Coronary artery (tissue), 2 donors: ENCODE measurements around the gene CD93.

Experiments used
- DNase-seq: peaks from one replicate; pipeline ENCODE4 v3.0.0-alpha.2; 2017; ENCODE audit warnings: low spot score
- H3K27ac ChIP-seq, 2 donors: fragments of 200-600 bp; sonication (generic); one replicate each; pipeline ENCODE4 v1.5.1; 2016 to 2019
- H3K4me3 ChIP-seq: fragments of 200-600 bp; sonication (generic); 2 replicates; pipeline ENCODE4 v1.5.1; 2016; ENCODE audit warnings: mild to moderate bottlenecking, moderate library complexity
- CTCF ChIP-seq: fragments of 200-600 bp; sonication (generic); IDR thresholded peaks from one replicate; pipeline ENCODE4 v1.5.1; 2019; ENCODE audit warnings: antibody characterized with exemption

The CD93 gene

DNA sequence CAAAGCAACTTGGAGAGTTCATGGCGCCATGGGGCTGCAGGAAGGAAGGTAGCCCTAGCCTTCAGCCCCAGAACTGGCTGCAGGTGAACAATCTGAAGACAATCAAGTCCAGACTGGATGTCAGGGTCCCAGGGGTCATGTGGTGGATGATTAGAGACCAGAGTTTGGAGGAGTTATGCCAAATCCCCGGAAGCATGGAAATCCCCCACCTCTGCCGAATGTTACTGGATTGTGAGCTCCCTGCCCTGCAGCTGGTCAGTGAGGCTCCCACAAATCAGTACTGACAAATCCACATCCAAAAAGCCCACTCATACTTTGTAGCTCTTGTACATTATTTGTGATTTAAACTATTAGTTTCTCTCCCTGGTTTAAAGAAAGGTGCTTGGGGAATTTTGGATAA, 21.3 kb upstream of the CD93 start:
- Histone ChIP-seq H3K4me3 (no peak overlapping the region), H3K27ac (peak overlapping the region in 1 of 2 donors; percentile 59)
- DNase-seq: no peak
- TF ChIP-seq CTCF: no peak

DNA sequence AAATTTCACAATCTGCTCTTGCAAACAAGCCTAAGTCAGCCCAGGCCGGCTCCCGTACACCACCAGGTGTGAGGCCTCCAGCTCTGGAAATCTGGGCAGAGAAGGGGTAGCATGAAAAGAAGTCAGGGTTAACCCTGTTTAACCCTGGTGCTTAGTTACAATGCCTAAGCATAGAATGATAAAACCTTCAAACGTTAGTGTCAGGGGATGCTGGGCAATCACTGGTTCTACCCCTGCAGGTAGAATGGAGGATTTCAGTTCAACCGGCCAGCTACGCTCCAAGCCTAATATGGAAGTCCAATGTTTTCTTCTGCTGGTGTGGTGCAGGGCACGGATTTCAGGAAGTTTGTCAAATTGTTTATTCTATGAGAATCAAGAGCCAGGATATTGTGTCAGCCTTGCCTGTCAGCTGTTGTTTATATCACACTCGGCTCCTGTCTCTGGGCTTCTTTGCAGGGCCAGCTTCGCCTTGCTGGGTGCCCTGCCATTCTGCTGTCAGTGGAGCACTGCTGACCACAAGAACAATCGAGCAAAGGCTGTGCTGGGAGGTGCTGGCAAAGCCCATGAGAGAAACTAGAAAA, 20.2 kb upstream of the CD93 start:
- DNase-seq: no peak
- Histone ChIP-seq H3K4me3 (no peak overlapping the region), H3K27ac (peak overlapping the region; percentile 45 to 59)
- no peak for TF ChIP-seq CTCF

DNA sequence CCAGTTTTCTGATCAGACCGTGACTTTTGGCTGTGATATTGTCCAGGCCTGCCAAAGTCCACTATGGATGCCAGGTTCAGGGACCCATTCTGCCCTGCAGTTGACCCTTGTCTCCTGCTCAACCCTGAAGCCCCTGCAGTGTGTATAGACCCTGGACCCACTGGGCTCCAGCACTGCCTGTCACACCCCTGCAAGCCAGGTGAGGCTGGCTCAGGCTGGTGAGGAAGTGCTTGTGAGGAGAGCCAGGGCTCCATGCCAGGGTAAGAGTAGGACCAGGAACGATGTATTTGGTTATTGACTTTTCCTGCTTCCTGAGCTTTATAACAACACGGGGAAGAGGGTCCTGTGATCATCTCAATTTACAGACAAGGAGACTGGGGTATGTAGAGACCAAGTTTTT, 19.1 kb upstream of the CD93 start:
- peak overlapping the region in 1 of 2 donors; percentile 20 for H3K27ac ChIP-seq
- no peak overlapping the region for H3K4me3 ChIP-seq
- DNase-seq: no peak
- no peak for TF ChIP-seq CTCF

DNA sequence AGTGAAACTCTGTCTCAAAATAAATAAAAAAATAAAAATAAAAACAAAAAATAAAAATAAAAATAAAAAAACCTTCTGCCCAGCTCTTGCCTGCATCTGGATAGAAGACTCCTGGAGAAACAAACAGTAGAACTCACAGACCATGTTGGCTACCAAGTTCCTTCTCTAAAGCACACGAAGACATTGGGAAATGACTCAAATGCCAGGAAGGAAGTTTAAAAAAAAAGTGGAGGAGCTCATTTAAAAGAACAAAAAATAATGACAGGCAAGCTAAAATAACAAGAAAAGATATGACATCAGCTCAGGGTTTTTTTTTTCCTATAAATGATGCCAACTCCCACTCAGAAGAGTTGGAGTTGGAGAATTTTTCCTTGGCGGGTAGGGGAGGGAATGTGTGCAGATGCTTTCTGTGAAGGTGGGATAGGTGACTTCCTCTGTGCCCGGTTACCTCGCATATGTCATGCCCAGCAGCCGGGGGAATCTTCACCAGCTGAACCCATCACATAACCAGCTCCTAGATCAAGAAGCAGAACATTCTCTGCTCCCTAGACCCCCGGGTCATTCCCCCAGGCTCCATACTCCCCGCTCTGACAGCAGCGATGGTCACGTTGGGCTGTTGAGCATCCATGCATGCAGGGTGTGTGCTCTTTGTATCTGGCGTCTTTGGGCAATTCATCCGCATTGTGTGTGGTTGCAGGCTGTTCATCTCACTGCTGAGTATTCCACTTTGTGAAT, 17.3 kb upstream of the CD93 start:
- DNase-seq: no peak
- H3K27ac ChIP-seq: peak overlapping the region; percentile 43 to 75
- no peak overlapping the region for H3K4me3 ChIP-seq
- TF ChIP-seq CTCF: no peak

DNA sequence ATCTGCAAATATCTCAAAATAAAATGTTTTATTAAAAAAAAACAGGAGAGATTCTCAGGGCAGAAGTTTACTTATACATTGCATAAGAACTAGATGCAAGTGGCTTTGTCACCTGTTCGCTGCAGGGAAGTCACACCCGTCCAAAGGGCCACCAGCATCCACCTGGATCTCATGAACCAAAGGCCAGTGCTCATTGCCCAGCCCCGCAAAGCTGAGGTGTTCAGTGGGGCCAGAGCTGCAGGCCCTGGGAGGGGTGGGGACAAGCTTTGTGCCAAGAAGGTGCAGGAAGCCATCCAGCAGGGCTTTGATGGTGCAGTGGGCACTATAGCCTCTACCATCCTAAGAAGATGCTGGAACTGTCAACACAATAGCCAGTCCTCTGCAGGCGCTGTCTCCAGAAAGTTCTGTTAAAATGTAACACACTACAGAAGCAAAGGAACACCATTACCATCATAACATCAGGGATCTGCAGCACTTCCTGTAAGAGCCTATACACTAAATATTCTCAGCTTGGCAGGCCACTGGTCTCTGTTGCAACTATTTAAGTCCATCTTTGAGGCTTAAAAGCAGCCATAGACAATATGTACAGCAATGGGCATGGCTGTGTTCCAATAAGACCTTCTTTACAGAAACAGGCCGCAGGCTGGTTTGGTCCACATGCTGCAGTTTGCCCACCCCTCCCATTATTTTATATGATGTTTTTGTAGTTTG, 15.7 kb upstream of the CD93 start:
- H3K4me3 ChIP-seq: no peak overlapping the region
- DNase-seq: no peak
- peak overlapping the region in 1 of 2 donors; percentile 75 for H3K27ac ChIP-seq
- no peak for TF ChIP-seq CTCF

GRCh38 chr20:23100720-23101107, 14.6 kb upstream of the CD93 start:
- no peak for TF ChIP-seq CTCF
- DNase-seq: no peak
- no peak overlapping the region for H3K4me3 ChIP-seq
- peak overlapping the region in 1 of 2 donors; percentile 47 for H3K27ac ChIP-seq
